Panc1 (cell line): ENCODE data around the gene EYS. TPM values are rescaled to one million over a fixed set of nuclear protein-coding genes. Genes with fewer than 3 reads are reported as not detected.

Experiments used
- ATAC-seq: fragments of 200-7000 bp; cut with Tn5 transposase; 2 replicates; pipeline ENCODE4 v1.9.1; 2020; ENCODE audit warnings: mild to moderate bottlenecking, moderate library complexity
- BruUV-seq: library from RNA; stranded (reverse); fragments of 400-500 nt; replicated peaks from 2 replicates; lab custom pipeline; 2021; lab: Mats Ljungman, UMichigan
- CTCF ChIA-PET: fragments of 300-600 bp; sonication (Branson Sonifier 250); formaldehyde crosslinking; loops from one replicate; lab custom pipeline; 2022; ENCODE audit warnings: antibody characterized with exemption; lab: Charles Lee
- POLR2A ChIA-PET: fragments of 300-600 bp; sonication (Branson Sonifier 250); formaldehyde crosslinking; loops from one replicate; lab custom pipeline; 2022; ENCODE audit warnings: antibody characterized with exemption; lab: Charles Lee
- DNase-seq: peaks from one replicate; pipeline ENCODE4 v3.0.0-alpha.2; 2010; ENCODE audit warnings: low read depth, low spot score
- H3K27ac ChIP-seq: 2 replicates; pipeline ENCODE4 v1.5.1; 2011; ENCODE audit warnings: mild to moderate bottlenecking, low read length, inconsistent platforms
- H3K27me3 ChIP-seq: fragments of 200-500 bp; sonication (Bioruptor generic); 2 replicates; pipeline ENCODE4 v1.6.0; 2014; ENCODE audit warnings: low read length, inconsistent platforms; ENCODE audit not compliant: control insufficient read depth, insufficient read depth
- H3K36me3 ChIP-seq: fragments of 200-500 bp; sonication (Bioruptor generic); 2 replicates; pipeline ENCODE4 v1.5.1; 2014; ENCODE audit warnings: inconsistent platforms, mild to moderate bottlenecking, low read length, moderate library complexity; ENCODE audit not compliant: control insufficient read depth, insufficient read depth
- H3K4me1 ChIP-seq: 2 replicates; pipeline ENCODE4 v1.5.1; 2011; ENCODE audit warnings: inconsistent platforms, mild to moderate bottlenecking, low read length, moderate library complexity; ENCODE audit not compliant: control insufficient read depth, insufficient read depth
- H3K4me3 ChIP-seq, 2 experiments: 2 replicates each; pipeline ENCODE4 v1.5.1; 2011 to 2012; ENCODE audit warnings: low read depth in 2 of 2, low read length in 2 of 2, mild to moderate bottlenecking in 2 of 2, inconsistent platforms in 1 of 2, moderate library complexity in 1 of 2
- H3K9me3 ChIP-seq: fragments of 200-500 bp; sonication (Bioruptor generic); 2 replicates; pipeline ENCODE4 v1.5.1; 2014; ENCODE audit warnings: low read depth, mild to moderate bottlenecking, inconsistent platforms, low read length, moderate library complexity; ENCODE audit not compliant: control insufficient read depth, insufficient read depth
- CTCF ChIP-seq: fragments of 450-650 bp; IDR thresholded peaks from 2 replicates; pipeline ENCODE4 v1.5.1; 2017; ENCODE audit warnings: mild to moderate bottlenecking
- POLR2AphosphoS5 ChIP-seq: IDR thresholded peaks from 2 replicates; pipeline ENCODE4 v1.6.1; 2012; ENCODE audit warnings: mild to moderate bottlenecking, low read depth, low read length, moderate library complexity
- REST ChIP-seq, 2 experiments: IDR thresholded peaks; 2 replicates each; pipeline ENCODE4 v1.6.1; 2011 to 2012; ENCODE audit warnings: low read depth in 2 of 2, control low read depth in 1 of 2, low read length in 1 of 2, mild to moderate bottlenecking in 1 of 2, moderate library complexity in 1 of 2; ENCODE audit not compliant: insufficient read depth in 1 of 2
- SIN3A ChIP-seq: IDR thresholded peaks from 2 replicates; pipeline ENCODE4 v1.6.1; 2012; ENCODE audit warnings: low read depth, mild to moderate bottlenecking, low read length, moderate library complexity, borderline replicate concordance; ENCODE audit not compliant: insufficient read depth
- TCF7L2 ChIP-seq: IDR thresholded peaks from 2 replicates; pipeline ENCODE4 v1.6.1; 2011; ENCODE audit warnings: mild to moderate bottlenecking, low read depth, low read length, inconsistent platforms
- in situ Hi-C: cut with HindIII; loops from 2 replicates; pipeline ENCODE4 v1.10.0; 2016; ENCODE audit warnings: low sequenced_read_pairs, low pct_unique_long_range_greater_than_20kb
- intact Hi-C: fragments of 100-400 bp; cut with micrococcal nuclease; formaldehyde crosslinking; loops from one replicate; pipeline ENCODE4 v1.10.0; 2022; ENCODE audit not compliant: unreplicated experiment
- total RNA-seq: library from RNA; stranded (reverse); gene quantifications from one replicate; pipeline ENCODE4 v1.2.1, GENCODE V29; 2021; ENCODE audit not compliant: unreplicated experiment

Gene EYS
- total RNA-seq, 1 experiment from 2014 or later = not detected

GRCh38 chr6:64041373-64041772 is 1665.7 kb downstream of the EYS start:
- Histone ChIP-seq H3K27ac (no peak overlapping the region), H3K4me3 (no peak overlapping the region), H3K4me1 (no peaks in the 10 kb centered on the region), H3K36me3 (no peaks in the 10 kb centered on the region), H3K9me3 (no peaks in the 10 kb centered on the region), H3K27me3 (no peaks in the 10 kb centered on the region)
- no TSS peak for BruUV-seq
- DNase-seq (no peak), ATAC-seq (no peak)
- ChIA-PET POLR2A (no interaction called here), CTCF (no interaction called here)
- TF ChIP-seq POLR2AphosphoS5 = no peak
- TF ChIP-seq REST (IDR thresholded peaks at IDR 0.05; ENCODE audit: insufficient read depth in 1 of 2, low read depth in 2 of 2, low read length in 1 of 2) = no peak
- no peak for TF ChIP-seq SIN3A
- no peak for TF ChIP-seq CTCF
- no peak for TF ChIP-seq TCF7L2
- in situ Hi-C loops = no loop called here
- intact Hi-C loops = no loop called here

DNA sequence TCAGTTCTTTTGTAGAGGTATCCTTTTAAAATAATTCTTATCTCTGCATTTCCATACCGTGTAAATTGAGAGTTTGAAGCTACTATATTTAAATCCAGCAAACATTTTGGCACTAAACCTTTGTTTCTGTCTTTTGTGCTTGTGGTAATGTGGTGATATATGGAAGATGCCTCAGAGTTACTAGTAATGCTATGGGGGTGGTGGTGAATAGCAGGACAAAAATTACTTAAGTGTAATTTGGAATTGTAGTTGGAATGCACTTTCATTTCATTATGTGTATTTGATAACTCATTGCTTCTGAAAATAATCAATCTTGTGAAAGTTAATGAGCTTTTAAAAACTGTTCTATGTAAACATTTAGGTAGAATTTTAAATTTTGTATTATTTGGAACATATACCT is 1666.9 kb downstream of the EYS start:
- no peak for TF ChIP-seq REST (IDR thresholded peaks at IDR 0.05; ENCODE audit: insufficient read depth in 1 of 2, low read depth in 2 of 2, low read length in 1 of 2)
- no peak for TF ChIP-seq SIN3A
- TF ChIP-seq CTCF = no peak
- no peak for TF ChIP-seq TCF7L2
- no peak for TF ChIP-seq POLR2AphosphoS5
- CTCF ChIA-PET = no interaction called here
- H3K36me3 ChIP-seq = no peaks in the 10 kb centered on the region
- BruUV-seq = no TSS peak
- H3K4me1 ChIP-seq = no peaks in the 10 kb centered on the region
- H3K9me3 ChIP-seq = no peaks in the 10 kb centered on the region
- H3K27ac ChIP-seq = no peak overlapping the region
- intact Hi-C loops = no loop called here
- ATAC-seq (no peak), DNase-seq (no peak)
- in situ Hi-C loops = no loop called here
- no peaks in the 10 kb centered on the region for H3K27me3 ChIP-seq
- no peak overlapping the region for H3K4me3 ChIP-seq
- POLR2A ChIA-PET = no interaction called here
